HUDEP-2 (cell line): ENCODE data around the gene RNASEH1.
"Not testable (repeated sequence)": the region's sequence is repeated elsewhere in the genome, so short reads cannot be mapped to it uniquely, and the experiment has no call there.

Source experiments
- DNase-seq, 76 experiments: peaks; one replicate each; lab custom pipeline; 2025; ENCODE audit not compliant: unreplicated experiment in 76 of 76; lab: John Stamatoyannopoulos, UW

Gene RNASEH1

DNA sequence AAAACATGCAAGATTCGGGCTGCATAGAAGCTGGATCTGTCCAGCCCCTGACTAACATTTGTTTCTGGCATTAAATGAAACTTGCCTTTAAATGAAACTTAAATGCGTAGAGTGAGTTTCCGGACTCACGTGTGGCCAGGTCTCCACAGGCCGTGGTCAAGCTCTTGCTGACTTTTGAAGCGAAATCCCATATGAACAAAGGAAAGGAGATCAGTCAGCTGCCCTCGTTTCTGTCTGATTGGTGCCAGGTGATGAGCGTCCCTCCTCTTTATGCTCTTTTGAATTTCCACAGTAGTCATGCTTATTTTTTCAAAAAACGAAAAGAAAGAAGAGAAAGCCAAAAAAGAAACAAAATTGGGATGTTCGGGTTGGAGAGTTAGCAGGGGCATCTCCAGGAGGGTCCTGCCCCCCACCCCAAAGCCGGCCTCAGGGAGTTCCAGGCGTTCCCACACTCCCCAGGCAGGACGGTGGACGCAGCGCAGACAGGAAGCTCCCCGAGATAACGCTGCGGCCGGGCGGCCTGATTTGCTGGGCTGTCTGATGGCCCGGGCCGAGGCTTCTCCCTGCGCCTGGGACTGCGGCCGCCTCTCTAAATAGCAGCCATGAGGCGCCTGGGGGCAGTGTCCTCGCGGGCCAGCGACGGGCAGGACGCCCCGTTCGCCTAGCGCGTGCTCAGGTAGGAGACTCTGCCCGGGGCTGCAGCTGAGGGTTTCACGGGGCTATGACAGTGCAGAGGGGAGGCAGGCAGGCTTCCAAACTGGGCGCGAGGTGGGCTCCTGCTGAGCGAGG lies 36.6 kb upstream of the RNASEH1 start, which contains the start of gene COLEC11:
Gene COLEC11 (plus strand): TSS at position 620 of the 789 bp plus-strand sequence. CDS start 9,229 bp downstream, outside the sequence.
- DNase-seq: no peak

DNA sequence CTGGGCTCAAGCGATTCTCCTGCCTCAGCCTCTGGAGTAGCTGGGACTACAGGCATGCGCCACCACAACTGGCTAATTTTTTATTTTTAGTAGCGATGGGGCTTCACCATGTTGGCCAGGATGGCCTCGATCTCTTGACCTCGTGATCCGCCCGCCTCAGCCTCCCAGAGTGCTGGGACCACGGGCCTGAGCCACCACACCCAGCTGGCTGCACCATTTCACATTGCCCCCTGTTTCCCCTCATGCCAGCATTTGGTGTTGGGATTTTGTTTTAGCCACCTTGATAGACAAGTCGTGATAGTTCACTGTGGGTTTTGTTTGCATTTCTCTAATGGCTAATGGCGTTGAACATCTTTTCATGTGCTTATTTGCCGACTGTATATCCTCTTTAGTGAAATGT lies 31.0 kb upstream of the RNASEH1 start:
- no peak for DNase-seq

DNA sequence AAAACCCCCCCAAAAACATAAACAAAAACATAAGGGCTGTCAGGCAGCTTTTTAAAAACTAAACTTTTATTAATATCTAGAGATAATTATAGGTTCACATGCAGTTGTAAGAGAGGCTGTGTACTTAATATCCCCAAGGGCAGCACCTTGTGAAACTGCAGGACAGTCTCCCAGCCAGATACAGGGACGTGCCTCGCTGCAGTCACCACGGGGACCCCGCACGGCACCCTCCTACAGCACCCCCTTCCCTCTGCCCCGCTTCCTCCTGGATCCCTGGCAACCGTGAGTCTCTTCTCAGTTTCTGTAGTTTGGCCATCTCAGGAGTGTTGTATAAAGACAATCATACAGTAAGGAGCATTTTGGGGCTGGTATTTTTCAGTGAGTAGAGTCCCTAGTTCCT lies 30.0 kb upstream of the RNASEH1 start:
- no peak for DNase-seq

DNA sequence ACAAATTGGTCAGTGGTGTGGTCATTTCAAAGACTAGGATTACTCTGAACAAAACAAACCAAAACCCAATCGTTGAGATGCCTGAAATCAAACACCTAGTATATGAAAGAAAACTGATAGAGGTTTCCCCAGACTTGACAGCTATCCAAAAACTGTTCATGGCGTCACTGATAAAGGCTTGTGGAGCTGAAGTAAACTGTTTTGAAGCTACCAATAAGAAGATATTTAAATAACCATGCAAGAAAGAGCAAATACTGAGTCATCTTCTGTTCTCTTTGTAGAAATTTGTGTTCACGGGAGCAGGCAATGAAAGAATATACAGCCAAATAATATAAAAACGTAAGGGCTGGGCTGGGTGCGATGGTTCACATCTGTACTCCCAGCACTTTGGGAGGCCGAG lies 29.3 kb upstream of the RNASEH1 start:
- peak in 45 of 76 experiments; percentile 6 to 79 (median 47) for DNase-seq

DNA sequence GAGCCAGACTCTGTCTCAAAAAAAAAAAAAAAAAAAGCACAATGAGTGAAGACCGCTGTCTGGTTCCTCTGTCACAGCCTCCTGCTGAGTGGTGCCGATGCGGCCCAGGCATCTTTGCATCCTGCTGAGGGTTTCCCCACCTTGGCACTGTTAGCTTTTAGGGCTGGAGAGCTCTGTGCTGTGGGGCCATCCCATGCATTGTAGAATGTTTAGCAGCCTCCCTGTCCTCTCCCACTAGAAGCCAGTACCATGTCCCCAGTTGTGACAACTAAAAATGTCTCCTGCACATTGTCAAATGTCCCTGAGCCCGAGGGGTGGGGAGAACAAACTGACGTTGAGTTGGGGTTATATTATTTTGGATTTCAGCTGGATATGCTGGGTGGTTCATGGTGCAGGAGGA lies 28.9 kb upstream of the RNASEH1 start:
- no peak for DNase-seq

DNA sequence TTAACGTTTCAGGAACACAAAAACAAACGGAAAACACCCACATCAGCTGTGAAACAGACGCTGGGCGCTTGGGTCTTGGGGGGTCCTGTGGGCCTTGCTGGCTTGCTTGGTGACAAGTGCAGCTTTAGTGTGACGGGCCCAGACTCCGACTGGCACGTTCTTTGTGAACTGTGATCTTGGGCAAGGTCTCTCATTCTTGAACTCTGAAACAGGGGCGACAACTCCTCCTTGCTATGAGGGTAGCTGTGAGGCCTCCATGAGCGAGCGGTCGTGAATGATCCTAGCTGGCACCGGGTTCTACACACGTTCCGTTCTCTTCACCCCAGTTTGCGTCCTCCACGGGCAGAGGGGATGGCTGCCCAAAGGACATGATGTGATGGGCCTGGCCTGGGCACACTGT lies 28.1 kb upstream of the RNASEH1 start:
- no peak for DNase-seq

DNA sequence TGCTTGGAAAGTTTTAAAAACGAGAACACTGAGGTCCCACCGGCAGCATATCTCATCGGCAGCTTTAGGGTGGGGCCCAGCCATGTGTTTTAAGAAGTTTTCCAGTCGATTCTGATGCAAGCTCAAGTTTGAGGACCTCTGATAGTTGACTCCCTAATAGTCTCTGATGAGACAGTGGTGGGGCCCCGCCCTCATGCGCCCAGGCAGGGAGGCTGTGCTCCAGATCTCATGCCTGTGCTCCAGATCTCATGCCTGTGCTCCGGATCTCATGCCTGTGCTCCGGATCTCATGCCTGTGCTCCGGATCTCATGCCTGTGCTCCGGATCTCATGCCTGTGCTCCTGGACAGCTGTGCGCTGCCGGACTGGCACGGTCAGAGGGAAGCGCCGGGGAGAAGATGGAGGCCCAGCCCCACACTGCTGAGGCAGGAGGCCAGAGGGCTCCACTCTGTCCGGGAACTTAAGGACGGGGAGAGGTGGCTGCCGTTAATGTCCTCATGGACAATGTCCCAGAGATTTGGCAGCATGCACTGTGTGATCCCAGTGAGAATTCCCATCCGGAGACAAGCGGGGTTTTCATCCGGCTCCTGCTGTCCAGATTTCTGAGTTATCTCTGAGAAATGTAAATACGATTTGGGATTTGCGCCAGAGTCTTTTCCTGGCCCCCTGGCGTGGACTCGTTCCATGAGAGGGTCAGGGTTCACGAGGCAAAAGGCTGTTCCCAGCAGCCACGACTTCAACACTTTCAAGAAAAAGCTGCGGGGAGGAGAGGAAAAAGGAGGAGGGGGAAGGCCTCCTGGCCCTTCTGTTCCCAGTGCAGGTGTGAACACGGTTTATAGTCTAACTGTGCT lies 27.4 kb upstream of the RNASEH1 start:
- peak in 45 of 76 experiments; percentile 4 to 71 (median 26) for DNase-seq

DNA sequence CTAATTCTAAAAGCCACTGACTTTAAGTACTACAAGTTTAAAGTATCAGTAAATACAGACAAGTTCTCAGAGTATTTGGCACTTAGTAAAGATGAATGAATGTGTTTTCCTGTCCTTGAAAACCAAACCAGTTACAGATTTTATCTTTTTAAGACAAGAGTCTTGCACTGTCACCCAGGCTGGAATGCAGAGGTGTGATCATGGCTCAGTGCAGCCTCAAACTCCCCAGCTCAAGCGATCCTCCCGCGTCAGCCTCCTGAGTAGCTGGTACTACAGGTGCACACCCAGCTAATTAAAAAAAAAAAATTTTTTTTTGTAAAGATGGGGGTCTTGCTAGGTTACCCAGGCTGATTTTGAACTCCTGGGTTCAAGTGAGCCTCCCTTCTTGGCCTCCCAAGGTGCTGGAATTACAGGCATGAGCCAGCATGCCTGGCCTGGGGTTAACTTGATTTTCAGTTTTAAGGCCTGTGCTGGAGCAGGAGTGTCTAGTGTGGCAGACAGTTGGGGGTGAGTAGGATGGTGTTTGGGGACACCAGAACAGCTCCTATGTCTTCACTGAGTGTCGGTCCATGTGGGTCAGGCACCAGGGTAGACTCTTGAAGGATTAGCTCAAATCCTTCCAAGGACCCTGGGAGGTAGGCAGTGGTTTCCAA lies 26.6 kb upstream of the RNASEH1 start:
- DNase-seq: peak in 1 of 76 experiments; percentile 44

DNA sequence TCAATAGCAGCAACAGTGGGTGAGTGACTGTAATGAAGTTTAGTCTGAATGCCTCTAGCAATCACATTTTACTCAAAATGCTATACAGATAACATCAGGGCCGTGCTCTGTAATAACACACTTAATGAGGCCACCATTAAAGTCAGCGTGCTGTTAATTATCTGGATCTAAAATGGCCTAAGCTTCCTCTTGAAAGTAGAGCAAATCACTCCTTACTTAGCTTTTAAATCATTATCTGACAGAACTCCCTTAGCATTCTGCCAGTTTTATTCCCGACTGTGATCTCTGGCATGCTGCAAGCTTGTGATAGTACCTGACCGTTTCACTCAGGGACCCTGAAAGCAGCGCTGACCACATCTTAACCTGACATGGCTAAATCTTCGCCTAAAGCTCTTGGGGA lies 25.9 kb upstream of the RNASEH1 start:
- DNase-seq: no peak

DNA sequence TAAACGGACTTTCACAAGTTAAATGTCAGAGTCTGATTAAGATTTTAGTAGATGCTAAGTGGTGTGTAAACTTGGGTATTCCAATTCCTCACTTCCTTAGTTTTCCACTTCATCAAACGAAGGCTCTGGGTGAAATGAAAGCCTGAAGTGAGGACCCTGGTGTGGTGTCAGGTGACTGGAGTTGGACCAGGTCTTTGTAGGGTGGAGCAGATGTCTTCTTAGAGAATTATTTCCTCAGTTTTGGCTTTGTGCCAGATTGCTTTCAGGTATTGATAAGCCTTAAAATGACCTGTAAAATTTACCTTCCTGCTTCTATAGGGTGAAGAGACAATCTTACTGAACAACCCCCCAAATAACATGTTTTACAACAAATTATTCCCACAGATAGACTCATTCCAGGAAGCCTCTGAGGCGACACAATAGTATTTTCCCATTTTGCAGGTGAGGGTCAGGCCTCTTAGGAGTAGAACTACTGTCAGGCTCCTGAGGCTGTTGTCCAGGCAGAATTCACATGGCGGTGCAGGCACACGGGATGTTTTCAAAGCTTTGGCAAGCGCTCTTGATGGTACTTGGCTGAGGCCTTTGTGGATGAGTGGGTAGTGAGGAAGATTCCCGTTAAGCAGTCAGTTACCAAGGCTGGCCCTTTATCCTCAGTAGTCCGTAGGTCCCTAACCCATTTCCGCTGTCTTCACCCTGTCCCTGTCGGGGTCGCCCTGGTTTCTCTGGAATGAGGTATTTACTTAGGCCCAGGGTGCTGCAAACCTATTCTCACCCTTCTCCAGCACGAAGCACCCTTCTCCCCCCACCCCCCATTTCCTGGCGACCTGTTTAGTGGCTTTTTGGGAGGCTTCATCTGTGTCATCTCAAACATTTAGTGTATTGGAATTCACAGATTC lies 23.5 kb upstream of the RNASEH1 start:
- no peak for DNase-seq

DNA sequence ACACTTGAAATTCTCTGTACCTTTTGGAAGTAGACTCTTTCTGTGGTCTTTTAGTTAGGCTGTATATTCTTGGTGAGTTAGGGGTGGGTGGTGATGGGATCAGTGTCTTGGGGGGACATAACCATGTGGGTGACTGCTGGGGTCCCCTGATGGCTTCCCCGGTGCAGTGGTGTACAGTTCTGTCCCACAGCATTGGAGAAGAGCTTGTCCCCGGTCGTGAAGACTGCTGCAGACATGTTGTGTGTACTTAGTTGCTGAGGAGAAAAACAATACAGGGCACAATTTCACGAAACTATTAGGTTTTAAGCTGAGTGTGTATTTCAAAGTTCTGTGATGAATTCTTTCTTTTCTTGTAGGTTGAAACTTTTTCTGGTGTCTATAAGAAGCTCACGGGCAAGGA lies 22.3 kb upstream of the RNASEH1 start:
- no peak for DNase-seq

DNA sequence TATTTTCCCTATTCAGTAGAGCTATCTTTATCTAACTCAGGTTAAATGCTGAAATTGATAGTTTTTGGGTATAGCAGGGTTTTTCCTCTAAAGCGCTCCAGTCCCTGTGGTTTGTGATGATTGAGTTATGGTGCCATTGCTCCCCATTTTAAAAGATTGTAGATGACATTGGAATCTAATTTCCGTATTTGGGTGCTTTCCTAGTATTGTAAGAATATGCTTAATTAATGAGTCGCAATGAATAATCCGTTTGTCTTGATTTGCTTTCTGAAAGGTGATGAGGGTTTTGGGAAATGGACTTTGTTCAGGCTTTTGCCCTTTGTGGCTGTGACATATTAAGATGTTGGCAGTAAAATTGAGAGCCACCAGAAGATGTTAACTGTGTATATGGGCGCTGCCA lies 20.9 kb upstream of the RNASEH1 start:
- DNase-seq: no peak

DNA sequence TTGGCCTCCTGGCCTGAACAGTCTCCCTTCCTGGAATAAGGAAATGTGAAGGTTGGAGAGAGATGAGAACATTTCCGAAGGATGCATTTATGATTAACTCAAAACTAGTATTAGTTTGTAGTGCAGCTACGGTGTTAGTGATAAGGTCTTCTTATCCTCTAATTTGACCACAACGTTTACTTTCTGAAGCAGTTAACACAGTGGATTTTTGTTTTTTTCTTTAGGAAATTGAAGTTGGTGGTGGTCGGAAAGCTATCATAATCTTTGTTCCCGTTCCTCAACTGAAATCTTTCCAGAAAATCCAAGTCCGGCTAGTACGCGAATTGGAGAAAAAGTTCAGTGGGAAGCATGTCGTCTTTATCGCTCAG lies 18.1 kb upstream of the RNASEH1 start:
- DNase-seq: not testable (repeated sequence)

DNA sequence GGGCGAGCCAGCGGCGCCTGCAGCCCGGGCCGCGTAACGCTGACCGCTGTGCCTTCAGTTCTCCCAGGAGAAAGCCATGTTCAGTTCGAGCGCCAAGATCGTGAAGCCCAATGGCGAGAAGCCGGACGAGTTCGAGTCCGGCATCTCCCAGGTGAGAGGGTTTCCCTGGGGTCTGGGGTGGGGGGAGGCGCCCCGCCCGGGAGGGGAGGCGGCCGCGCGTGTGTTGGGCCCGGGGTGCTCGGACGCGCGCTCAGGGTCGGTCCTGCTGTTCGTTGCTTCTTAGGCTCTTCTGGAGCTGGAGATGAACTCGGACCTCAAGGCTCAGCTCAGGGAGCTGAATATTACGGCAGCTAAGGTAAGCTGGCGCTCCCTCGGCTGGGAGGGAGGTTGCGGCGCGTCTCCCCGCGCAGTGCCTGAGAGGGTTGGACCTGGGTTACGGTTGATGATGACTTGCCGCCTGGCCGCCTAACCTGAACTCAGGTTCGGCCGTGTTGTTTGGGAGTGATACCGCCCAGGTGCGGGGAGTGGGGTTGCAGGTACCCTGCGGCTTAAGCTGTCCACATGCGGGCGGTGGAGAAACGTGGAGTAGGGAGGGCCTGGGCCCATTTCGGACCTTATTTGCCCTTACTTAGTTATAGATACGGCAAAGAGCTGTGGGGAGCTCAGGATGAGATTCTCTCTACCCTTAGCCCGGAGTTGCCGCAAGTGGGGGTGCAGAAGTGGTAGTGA lies 17.6 kb upstream of the RNASEH1 start:
- DNase-seq: peak in 9 of 76 experiments; percentile 8 to 45 (median 17)

DNA sequence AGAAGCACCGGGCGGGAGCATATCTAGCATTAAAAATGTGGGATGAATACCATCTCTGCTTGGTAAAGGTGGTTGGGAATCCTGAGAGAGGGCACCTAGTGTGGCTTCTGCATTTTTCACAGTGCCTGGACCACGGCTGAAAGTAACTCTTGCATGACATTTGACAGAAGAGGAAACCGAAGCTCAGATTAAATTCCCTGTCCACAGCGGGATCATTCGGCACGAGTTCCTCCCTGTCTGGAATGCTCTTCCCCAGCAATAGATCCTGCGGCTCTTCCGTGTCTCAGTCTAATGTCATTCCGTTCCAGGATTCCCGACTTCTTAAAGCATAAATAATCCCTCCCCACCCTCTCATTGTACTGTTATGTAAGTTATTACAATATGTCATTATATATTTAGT lies 16.0 kb upstream of the RNASEH1 start:
- no peak for DNase-seq

DNA sequence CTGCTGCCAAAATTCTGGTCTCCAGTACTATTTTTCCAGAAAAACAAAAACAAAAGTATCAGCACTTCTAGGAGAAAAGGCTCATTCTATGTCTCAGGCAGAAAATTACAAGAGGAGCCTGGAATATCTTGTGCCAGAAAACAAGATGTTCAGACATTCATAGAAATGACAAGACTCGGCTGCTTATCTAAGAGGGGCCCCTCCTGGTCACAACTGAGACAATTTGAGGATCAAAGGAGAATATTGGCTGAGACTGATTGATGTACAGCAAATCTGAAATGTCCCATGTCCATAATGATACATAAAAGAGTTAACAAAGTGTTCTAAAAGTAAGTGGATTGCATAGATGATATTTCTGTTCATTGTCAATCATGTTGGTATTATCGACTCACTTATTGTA lies 14.5 kb upstream of the RNASEH1 start:
- no peak for DNase-seq

DNA sequence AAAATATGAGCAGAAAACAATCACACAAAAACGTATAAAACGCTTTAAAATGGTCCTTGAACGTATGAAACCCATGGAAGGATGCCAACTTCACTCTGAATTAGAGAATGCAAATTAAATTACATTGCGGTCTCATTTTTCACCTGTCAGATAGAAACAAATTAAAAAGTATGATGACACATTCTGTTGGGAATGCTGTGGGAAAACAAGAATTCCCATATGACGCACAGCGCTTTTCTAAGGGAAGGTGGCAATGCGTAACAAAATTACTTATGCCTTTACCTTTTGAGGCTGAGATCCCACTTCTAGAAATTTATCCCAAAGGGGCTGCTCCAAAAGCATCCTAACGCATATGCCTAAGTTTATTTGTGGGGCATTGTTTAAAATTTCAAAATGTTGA lies 13.2 kb upstream of the RNASEH1 start:
- no peak for DNase-seq

DNA sequence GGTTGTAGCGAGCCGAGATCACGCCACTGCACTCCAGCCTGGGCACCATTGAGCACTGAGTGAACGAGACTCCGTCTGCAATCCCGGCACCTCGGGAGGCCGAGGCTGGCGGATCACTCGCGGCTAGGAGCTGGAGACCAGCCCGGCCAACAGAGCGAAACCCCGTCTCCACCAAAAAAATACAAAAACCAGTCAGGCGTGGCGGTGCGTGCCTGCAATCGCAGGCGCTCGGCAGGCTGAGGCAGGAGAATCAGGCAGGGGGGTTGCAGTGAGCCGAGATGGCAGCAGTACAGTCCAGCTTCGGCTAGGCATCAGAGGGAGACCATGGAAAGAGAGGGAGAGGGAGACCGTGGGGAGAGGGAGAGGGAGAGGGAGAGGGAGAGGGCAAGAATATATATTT lies 11.5 kb upstream of the RNASEH1 start:
- not testable (repeated sequence) for DNase-seq

DNA sequence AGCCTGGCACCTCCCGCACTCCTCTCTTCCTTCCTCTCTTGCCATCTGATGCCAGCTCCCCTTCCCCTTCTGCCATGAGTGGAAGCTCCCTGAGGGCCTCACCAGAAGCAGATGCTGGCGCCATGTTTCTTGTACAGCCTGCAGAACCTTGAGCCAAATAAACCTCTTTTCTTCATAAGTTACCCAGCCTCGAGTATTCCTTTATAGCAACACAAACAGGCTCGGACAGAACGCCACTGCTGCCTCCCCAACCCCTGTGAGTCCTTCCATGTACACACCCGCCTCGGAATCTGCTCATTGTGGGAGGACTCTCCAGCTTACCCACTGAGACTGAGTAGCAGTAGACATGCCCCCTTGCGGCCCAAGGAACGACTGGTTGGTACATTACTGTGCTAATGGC lies 8.7 kb upstream of the RNASEH1 start:
- DNase-seq: no peak

DNA sequence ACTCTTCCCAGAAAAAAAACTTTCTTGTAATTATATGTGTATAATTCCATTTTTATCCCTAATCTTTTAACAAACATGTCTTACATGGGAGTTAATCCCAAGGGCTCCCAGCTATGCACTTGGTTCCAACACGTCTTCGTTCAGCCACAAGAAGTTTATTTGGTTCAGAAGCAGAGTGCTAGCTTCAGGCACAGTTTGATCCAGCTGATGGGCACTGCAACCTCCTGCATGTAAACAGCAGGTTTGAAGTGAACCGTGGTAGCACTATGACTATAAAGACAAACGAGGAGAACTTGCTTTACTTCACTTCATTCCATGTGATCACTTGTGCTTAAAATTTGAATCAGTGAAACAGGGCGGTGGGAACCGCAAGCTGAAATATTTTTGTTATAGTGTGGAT lies 7.0 kb upstream of the RNASEH1 start:
- DNase-seq: no peak
